GM19043 (cell line): ENCODE measurements around the gene TAS2R7.
"Not testable (repeated sequence)": the region's sequence is repeated elsewhere in the genome, so short reads cannot be mapped to it uniquely, and the experiment has no call there.

ENCODE experiments used
- ATAC-seq: cut with Tn5 transposase; IDR thresholded peaks from one replicate; pipeline ENCODE4 v1.9.1; 2021; ENCODE audit warnings: low read depth; ENCODE audit not compliant: unreplicated experiment

The TAS2R7 gene, protein sequence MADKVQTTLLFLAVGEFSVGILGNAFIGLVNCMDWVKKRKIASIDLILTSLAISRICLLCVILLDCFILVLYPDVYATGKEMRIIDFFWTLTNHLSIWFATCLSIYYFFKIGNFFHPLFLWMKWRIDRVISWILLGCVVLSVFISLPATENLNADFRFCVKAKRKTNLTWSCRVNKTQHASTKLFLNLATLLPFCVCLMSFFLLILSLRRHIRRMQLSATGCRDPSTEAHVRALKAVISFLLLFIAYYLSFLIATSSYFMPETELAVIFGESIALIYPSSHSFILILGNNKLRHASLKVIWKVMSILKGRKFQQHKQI

DNA sequence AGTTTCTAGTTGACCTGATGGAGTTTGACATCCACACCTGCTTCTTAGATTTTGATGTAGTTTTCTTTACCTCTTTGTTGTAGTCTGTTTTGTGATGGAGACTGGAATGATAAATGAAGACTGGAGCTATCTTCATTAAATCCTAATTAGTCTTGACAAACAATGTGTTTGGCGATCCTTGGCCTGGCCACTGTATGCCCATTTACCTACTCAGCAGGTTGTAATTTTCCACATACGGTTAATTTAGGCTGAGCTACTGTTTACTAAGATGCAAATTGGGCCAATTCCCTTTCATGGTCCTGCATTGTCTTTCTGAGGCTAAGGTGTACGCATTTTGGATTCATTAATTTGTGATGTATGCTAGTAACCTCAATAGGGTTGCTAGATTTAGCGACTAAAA, at the start of gene TAS2R7:
Gene TAS2R7, minus strand, starts transcription at position 41 of the 400 bp plus-strand sequence. CDS start 57 bp downstream, outside the sequence.
- ATAC-seq: no peak

- ATAC-seq: no peak
Measured at GRCh38 chr12:10851243-10851858, 48.9 kb upstream of the TAS2R7 start.

DNA sequence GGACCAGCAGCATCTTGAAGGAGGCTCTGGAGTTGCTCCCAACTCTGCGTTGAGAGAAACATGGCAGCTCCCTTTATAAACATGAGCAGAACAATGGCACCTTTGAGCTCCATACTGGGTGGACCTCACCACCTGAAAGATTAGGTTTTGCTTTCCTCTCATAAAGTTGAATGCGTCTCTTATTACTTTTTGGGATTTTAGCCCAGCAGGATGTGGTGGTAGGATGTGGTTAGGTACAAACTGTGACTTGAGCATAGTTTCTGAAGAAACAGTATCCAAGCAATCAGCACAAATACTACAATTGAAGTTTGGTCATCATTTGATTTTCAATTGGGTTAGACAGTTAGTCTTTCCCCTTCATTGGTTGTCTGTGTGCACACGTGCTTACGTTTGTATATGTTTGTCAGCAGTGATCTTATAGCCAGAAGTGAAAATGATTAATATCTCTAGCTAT, 47.0 kb upstream of the TAS2R7 start, which contains the start of gene PRR4:
Gene PRR4, minus strand, starts transcription at position 51 of the 454 bp plus-strand sequence. Its CDS starts 38 bp downstream, at position 13.
- no peak for ATAC-seq

DNA sequence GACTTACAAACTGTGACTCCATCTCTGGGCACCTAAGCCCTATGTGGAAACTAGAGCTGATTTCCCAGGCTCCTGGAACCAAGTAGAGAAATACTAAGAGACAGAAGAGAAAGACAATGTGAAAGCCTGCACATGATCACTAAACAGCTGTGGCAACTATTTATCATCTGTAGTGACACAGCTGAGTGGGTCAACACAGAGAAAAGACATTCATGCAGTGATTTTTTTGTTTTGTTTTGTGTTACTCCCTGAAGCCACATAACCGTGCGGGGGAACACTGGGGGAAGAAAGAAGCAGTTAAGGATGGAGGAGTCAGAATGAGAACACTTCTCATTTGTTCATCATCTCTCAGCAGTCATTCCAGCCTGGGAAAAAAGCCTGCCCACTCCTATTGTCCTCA, 45.3 kb upstream of the TAS2R7 start:
- no peak for ATAC-seq

DNA sequence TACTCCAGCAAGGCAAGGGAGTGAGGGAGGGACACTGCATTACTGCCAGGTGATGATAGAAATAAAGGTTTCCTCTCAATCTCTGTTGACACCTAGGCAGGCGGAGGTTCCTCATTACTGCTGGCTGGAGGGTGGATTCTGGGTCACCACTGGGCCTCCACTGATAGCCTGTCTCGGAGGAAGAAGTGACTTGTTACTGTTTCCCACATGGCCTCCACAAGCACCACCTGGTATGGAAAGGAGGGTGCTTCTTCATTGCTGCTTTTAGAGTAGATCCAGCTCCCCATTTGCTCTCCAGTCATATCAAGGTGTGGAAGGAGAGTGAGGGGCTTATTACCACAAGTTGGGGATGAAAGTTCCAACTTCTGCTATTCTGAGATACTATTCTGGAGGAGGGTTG, 40.4 kb upstream of the TAS2R7 start:
- ATAC-seq: no peak

GRCh38 chr12:10838461-10838860, 36.0 kb upstream of the TAS2R7 start:
- ATAC-seq: no peak

GRCh38 chr12:10829994-10830393, 27.6 kb upstream of the TAS2R7 start:
- no peak for ATAC-seq

GRCh38 chr12:10826258-10826657, 23.8 kb upstream of the TAS2R7 start, which contains the start of gene TAS2R10:
TSS of gene TAS2R10 (minus strand) at chr12:10826358. CDS start at chr12:10826269, 89 bp downstream.
- ATAC-seq: no peak

GRCh38 chr12:10824957-10825356, 22.5 kb upstream of the TAS2R7 start:
- no peak for ATAC-seq

GRCh38 chr12:10811883-10812536, 9.6 kb upstream of the TAS2R7 start:
- ATAC-seq: no peak

DNA sequence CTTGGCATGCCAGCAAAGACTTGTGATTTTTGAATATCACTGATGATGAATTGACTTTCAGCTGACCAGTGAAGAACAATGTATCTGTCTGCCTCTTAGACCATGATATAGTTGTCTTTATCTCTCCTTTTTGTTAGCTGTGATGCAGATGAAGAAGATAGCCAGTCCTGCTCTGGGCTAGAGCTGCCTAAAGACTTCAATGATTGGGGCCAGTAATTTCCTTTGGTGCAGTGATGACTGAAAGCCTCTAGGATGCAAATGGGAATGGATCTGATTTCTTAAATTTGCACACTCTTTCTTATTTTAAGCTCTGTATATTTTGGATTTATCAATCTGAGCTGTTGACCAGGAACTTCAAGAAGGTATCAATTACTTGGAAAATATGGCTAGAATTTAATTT, 7.6 kb upstream of the TAS2R7 start, which contains the start of gene TAS2R9:
Gene TAS2R9, minus strand, starts transcription at position 101 of the 400 bp plus-strand sequence. Its CDS starts 93 bp downstream, at position 8.
- ATAC-seq: no peak

- no peak for ATAC-seq
Measured at GRCh38 chr12:10807186-10807585, 4.8 kb upstream of the TAS2R7 start, which contains the start of gene TAS2R8. TSS of gene TAS2R8 (minus strand) at chr12:10807286. CDS start at chr12:10806980, 306 bp downstream.

DNA sequence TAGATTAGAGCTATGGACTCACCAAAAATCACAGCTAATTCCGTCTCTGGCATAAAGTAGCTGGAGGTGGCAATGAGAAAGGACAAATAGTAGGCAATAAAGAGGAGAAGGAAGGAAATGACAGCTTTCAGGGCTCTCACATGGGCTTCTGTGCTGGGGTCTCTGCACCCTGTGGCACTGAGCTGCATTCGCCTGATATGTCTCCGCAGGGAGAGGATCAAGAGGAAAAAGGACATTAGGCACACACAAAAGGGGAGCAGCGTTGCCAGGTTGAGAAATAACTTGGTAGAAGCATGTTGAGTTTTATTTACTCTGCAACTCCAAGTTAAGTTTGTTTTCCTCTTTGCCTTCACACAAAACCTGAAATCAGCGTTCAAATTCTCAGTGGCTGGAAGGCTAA, 686 bp downstream of the TAS2R7 start:
- no peak for ATAC-seq

- no peak for ATAC-seq
Measured at GRCh38 chr12:10794222-10794621, 8.2 kb downstream of the TAS2R7 start.

DNA sequence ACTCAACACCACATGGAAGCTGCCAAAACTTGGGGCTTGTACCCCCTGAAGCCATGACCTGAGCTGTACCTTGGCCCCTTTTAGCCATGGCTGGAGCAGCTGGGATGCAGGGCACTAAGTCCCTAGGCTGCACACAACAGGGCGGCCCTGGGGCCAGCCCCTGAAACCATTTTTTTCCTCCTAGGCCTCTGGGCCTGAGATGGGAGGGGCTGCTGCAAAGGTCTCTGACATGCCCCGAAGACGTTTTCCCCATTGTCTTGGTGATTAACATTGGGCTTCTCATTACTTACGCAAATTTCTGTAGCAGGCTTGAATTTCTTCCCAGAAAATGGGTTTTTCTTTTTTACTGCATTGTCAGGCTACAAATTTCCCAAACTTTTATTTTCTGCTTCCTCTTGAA, 10.7 kb downstream of the TAS2R7 start:
- not testable (repeated sequence) for ATAC-seq

GRCh38 chr12:10783252-10783651, 19.2 kb downstream of the TAS2R7 start:
- ATAC-seq: no peak

DNA sequence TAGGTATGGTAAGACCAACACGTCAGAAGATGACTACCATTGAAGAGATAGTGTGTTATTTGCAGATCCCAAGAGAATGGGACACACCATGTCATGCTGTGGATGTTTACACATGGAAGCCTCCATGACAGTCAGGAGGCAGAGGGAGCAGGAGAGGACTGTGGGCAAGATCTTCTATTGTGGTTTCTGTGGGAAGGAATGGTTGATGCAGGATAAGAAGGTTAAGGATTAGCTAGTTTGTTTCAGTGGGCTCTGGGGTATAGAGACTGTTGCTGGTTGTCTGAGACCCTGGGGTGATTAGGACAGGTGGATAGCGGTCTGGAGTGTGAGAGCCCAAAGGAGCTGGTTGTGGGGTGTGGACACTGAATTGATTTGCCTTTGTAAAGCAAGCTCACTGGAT, 23.3 kb downstream of the TAS2R7 start:
- ATAC-seq: no peak

- no peak for ATAC-seq
Measured at GRCh38 chr12:10771132-10771733, 31.2 kb downstream of the TAS2R7 start.

DNA sequence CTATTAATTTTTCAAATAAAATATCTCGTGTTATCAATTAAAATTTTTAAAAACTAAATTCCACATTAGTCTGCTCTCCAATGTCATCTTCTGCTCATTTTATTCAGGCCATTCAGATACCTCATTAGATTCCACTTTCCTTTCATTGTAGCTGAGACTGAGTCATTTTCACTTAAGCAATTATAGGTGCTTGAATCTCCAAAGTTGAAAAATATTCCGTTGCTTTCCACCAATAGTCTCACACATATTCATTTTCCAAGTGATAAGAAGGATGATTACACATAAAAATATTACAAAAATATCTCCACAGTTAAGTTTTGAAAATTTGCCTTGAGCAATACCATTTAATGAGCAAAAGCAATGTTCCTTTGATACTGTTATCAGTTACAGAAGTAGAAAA, 42.8 kb downstream of the TAS2R7 start:
- ATAC-seq: no peak

DNA sequence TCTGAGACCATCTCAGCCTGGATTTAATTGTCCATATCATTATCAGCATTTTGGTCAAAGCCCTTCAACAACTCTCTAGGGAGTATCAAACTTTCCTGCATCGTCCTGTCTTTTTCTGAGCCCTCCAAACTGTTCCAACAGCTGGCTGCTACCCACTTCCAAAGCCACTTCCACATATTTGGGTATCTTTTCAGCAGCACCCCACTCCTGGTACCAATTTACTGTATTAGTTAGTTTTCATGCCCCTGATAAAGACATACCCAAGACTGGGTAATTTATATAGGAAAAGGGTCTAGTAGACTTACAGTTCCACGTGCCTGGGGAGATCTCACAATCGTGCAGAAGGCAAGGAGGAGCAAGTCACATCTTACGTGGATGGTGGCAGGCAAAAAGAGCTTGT, 46.2 kb downstream of the TAS2R7 start:
- no peak for ATAC-seq

- ATAC-seq: no peak
Measured at GRCh38 chr12:10753059-10753458, 49.4 kb downstream of the TAS2R7 start.
